GM19099 (cell line): ENCODE data around the gene NELL2.

Source experiments
- POLR2A ChIP-seq: IDR thresholded peaks from 3 replicates; pipeline ENCODE4 v1.6.1; 2011; ENCODE audit warnings: low read depth; ENCODE audit not compliant: insufficient read length; ENCODE audit errors: extremely low read depth

The NELL2 gene

GRCh38 chr12:44462729-44463128, 413.4 kb downstream of the NELL2 start:
- no peak for TF ChIP-seq POLR2A

- no peak for TF ChIP-seq POLR2A
Measured at GRCh38 chr12:44460261-44460660, 415.9 kb downstream of the NELL2 start.

- TF ChIP-seq POLR2A: no peak
Measured at GRCh38 chr12:44459569-44459968, 416.5 kb downstream of the NELL2 start.
